Esophagus squamous epithelium (tissue), 4 donors: Measurements from ENCODE around the gene HCAR3.

Experiments
- POLR2A ChIP-seq, 4 donors: fragments of 450-650 bp; IDR thresholded peaks; one replicate each; pipeline ENCODE4 v1.6.1; 2017; ENCODE audit warnings: antibody characterized with exemption in 4 of 4, mild to moderate bottlenecking in 4 of 4, moderate library complexity in 3 of 4
- TF ChIP-seq, protein P1 (sequence below), 6 experiments: fragments of 450-650 bp in 4 of 6; fragments of 200-600 bp in 2 of 6; sonication (generic) in 2 of 6; IDR thresholded peaks; one replicate each; pipeline ENCODE4 v1.5.1; 2016 to 2019; ENCODE audit warnings: antibody characterized with exemption in 6 of 6, mild to moderate bottlenecking in 4 of 6, moderate library complexity in 4 of 6

- TF ChIP-seq POLR2A (IDR thresholded peaks at IDR 0.05): no peak
- TF ChIP-seq, protein P1, sequence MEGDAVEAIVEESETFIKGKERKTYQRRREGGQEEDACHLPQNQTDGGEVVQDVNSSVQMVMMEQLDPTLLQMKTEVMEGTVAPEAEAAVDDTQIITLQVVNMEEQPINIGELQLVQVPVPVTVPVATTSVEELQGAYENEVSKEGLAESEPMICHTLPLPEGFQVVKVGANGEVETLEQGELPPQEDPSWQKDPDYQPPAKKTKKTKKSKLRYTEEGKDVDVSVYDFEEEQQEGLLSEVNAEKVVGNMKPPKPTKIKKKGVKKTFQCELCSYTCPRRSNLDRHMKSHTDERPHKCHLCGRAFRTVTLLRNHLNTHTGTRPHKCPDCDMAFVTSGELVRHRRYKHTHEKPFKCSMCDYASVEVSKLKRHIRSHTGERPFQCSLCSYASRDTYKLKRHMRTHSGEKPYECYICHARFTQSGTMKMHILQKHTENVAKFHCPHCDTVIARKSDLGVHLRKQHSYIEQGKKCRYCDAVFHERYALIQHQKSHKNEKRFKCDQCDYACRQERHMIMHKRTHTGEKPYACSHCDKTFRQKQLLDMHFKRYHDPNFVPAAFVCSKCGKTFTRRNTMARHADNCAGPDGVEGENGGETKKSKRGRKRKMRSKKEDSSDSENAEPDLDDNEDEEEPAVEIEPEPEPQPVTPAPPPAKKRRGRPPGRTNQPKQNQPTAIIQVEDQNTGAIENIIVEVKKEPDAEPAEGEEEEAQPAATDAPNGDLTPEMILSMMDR (IDR thresholded peaks at IDR 0.05): no peak
Measured at GRCh38 chr12:122749569-122750332, 33.1 kb upstream of the HCAR3 start.
